Omental fat pad (tissue), 4 donors: ENCODE results near the gene ALG14. TPM values are rescaled to one million over a fixed set of nuclear protein-coding genes. Genes with fewer than 3 reads are reported as not detected.
"Not testable (repeated sequence)": the region's sequence is repeated elsewhere in the genome, so short reads cannot be mapped to it uniquely, and the experiment has no call there.

ENCODE experiments used
- ATAC-seq: fragments of 150-250 bp; one replicate; pipeline ENCODE4 v1.9.1; 2016; ENCODE audit warnings: mild to moderate bottlenecking, moderate library complexity; ENCODE audit not compliant: low FRiP score
- DNase-seq: peaks from one replicate; pipeline ENCODE4 v3.0.0-alpha.2; 2019; ENCODE audit warnings: low spot score
- CTCF ChIP-seq, 3 donors: fragments of 450-650 bp; IDR thresholded peaks; one replicate each; pipeline ENCODE4 v1.5.1; 2016 to 2017; ENCODE audit warnings: antibody characterized with exemption in 3 of 3, mild to moderate bottlenecking in 3 of 3, moderate library complexity in 2 of 3
- total RNA-seq, 4 donors: library from RNA; depleted of rRNA; stranded (reverse); fragments of >200 nt; gene quantifications; one replicate each; pipeline ENCODE4 v1.1.0, GENCODE V29; 2016

Gene ALG14
- total RNA-seq, 4 donors from 2014 or later = 0.79 to 2.8 (median 1.4) TPM

GRCh38 chr1:95058974-95059373 lies 13.8 kb downstream of the ALG14 start:
- ATAC-seq = no peak
- TF ChIP-seq CTCF (IDR thresholded peaks at IDR 0.05) = no peak

GRCh38 chr1:95057351-95057750 lies 15.4 kb downstream of the ALG14 start:
- DNase-seq (no peak), ATAC-seq (no peak)
- no peak for TF ChIP-seq CTCF (IDR thresholded peaks at IDR 0.05)

More at GRCh38 chr1:95058974-95059373, 13.8 kb downstream of the ALG14 start:
- no peak for DNase-seq

GRCh38 chr1:95049935-95050334 lies 22.8 kb downstream of the ALG14 start:
- ATAC-seq (no peak), DNase-seq (no peak)
- TF ChIP-seq CTCF (IDR thresholded peaks at IDR 0.05) = no peak

- TF ChIP-seq CTCF (IDR thresholded peaks at IDR 0.05) = no peak
- DNase-seq (no peak), ATAC-seq (no peak)
Observed at GRCh38 chr1:95048317-95048716, 24.4 kb downstream of the ALG14 start.

- not testable (repeated sequence) for ATAC-seq, DNase-seq
Observed at GRCh38 chr1:95047624-95048023, 25.1 kb downstream of the ALG14 start.

- ATAC-seq (no peak), DNase-seq (no peak)
- no peak for TF ChIP-seq CTCF (IDR thresholded peaks at IDR 0.05)
Observed at GRCh38 chr1:95046359-95046758, 26.4 kb downstream of the ALG14 start.

- ATAC-seq (peak; percentile 90), DNase-seq (peak; percentile 79)
- TF ChIP-seq CTCF (IDR thresholded peaks at IDR 0.05) = peak in 2 of 3 donors; percentile 93 to 97
Observed at GRCh38 chr1:95043141-95043980, 29.4 kb downstream of the ALG14 start.
